ENCODE measurements around the gene TMPO. TPM values are rescaled to one million over a fixed set of nuclear protein-coding genes. Genes with fewer than 3 reads are reported as not detected.

The TMPO gene, protein sequence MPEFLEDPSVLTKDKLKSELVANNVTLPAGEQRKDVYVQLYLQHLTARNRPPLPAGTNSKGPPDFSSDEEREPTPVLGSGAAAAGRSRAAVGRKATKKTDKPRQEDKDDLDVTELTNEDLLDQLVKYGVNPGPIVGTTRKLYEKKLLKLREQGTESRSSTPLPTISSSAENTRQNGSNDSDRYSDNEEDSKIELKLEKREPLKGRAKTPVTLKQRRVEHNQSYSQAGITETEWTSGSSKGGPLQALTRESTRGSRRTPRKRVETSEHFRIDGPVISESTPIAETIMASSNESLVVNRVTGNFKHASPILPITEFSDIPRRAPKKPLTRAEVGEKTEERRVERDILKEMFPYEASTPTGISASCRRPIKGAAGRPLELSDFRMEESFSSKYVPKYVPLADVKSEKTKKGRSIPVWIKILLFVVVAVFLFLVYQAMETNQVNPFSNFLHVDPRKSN
- 67.5 and 68.3 TPM in 2 replicates for total RNA-seq (2014; rRNA removed; shearing (Covaris generic))
- 29.8 and 30.0 TPM in 2 replicates for polyA plus RNA-seq (2016; fragmentation: Nextera tagmentation; extraction: Ambion mirVana)

DNA sequence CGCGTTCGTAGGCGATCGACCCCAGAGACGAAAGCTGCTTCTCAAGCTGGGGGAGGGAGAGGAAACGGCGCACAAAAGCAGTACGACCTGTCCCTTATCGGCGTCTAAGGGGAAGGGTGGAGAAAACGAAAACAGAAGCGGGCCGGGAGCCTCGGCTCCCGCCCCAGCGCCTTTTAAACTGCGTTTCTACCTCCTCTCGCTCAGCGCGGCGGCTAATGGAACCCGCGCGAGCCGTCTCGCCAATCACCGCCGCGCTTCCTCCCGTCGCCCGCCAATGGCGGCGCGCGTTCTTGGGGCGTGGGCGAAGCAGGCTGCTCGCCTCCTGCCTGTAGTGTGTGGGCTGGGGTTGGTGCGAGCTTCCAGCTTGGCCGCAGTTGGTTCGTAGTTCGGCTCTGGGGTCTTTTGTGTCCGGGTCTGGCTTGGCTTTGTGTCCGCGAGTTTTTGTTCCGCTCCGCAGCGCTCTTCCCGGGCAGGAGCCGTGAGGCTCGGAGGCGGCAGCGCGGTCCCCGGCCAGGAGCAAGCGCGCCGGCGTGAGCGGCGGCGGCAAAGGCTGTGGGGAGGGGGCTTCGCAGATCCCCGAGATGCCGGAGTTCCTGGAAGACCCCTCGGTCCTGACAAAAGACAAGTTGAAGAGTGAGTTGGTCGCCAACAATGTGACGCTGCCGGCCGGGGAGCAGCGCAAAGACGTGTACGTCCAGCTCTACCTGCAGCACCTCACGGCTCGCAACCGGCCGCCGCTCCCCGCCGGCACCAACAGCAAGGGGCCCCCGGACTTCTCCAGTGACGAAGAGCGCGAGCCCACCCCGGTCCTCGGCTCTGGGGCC is at the start of gene TMPO:
Gene TMPO, plus strand, starts transcription at position 304 of the 824 bp plus-strand sequence. Its CDS starts 278 bp downstream, at position 582.
- 1% methylated on average over 72 to 73 of the region's 88 CpGs for WGBS, 2 experiments (ENCODE audit: low coverage in 1 of 2, low lambda C conversion rate in 2 of 2, missing lambda C conversion rate in 2 of 2)
- H3K4me2 ChIP-seq (ENCODE audit: unreplicated experiment): peak within 1 kb of the TSS; percentile 98
- in situ Hi-C loops (cut with MboI): no loop called here

DNA sequence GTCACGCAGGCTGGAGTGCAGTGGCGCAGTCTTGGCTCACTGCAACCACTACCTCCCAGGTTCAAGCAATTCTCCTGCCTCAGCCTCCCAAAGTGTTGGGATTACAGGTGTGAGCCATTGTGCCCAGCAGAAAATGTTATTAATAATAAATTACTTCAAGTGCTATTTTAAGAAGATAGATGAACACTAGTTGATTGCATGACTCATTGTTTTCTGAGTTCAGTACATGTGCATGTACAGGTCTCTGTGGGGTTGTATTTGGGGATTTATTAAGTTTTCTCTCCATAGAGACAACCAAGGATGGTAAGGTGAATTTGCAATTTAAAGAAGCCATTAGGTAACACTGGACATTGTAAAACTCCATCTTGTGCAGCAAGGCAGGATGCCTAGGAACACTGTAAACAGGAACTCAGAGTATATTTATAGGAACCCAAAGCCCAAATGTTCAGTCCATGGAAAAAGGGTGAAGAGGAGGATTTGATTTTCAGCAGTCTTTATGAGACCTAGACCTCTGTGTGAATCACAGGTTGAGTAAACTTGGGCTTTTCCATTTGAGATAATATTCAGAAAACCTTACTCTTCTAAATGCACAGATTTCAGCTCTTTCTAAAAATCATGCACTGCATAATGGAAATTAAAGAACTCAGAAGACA is 49.3 kb upstream of the TMPO start:
- no peak for DNase-seq
- no peak overlapping the region for H3K27ac ChIP-seq

More for the DNA sequence above, at the start of gene TMPO:
- Histone ChIP-seq H3K27ac (peak within 1 kb of the TSS; percentile 78), H3F3A (ENCODE audit: insufficient read depth) (peaks cover 14% of the 10 kb centered on the region), H3K36me3 (ENCODE audit: low read depth) (no peaks in the 10 kb centered on the region), H3K9me3 (ENCODE audit: low read depth) (no peaks in the 10 kb centered on the region), H3K4me1 (ENCODE audit: insufficient read depth) (peaks cover 10% of the 10 kb centered on the region; the same call in 1 of the 2 replicates), H4K20me1 (ENCODE audit: insufficient read depth) (no peaks in the 10 kb centered on the region), H3K9ac (peak within 1 kb of the TSS; percentile 94), H3K4me3 (peak within 1 kb of the TSS; percentile 96), H2AFZ (peak within 1 kb of the TSS; percentile 97), H3K79me2 (ENCODE audit: insufficient read depth) (peaks cover 64% of the 10 kb centered on the region), H3K9me2 (ENCODE audit: insufficient read depth) (no peaks in the 10 kb centered on the region), H3K27me3 (replicated peaks; ENCODE audit: insufficient read depth) (no peaks in the 10 kb centered on the region)
- peak; percentile 97 for DNase-seq
- TF ChIP-seq EZH2 (IDR thresholded peaks at IDR 0.05; ENCODE audit: insufficient read depth, poor library complexity, severe bottlenecking) (no peak), EZH2phosphoT487 (IDR thresholded peaks at IDR 0.05; ENCODE audit: insufficient read depth, low read depth) (no peak)

DNA sequence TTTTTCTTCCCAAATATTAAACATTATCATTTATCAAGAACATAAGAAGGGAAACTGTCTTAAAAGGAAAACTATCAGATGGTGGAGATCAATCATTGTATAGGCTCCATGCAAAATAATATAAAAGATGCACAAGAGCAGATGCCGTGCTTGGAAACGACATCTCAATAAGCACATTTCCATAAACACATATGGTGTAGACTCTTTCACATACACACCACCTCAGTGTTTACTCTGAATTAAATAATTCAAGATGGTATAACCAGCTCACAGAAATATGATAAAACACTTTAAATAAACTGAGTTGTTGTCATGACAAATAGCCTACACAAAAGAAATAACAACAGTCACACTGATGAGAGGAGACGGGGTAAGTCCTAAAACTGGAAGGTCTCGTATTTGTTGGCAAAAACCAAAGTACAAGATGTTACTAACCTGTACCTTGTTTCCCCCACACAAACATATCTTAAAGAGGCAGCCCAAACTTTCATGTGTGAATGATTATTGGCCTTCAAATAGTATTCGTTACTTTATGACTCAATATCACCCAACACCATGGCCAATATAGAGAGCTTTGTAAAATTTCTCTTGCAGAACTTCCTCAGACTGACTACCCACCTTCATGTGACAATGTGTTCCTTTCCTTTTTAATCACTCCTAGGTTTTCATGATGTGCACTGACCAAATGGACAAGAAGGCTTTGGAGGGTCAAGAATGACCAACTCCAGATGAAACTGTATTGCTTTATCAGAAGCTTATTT is 48.6 kb upstream of the TMPO start:
- Histone ChIP-seq H3K4me2 (ENCODE audit: unreplicated experiment) (no peak overlapping the region), H3K27me3 (replicated peaks; ENCODE audit: insufficient read depth) (no peaks in the 10 kb centered on the region), H3K4me3 (no peak overlapping the region), H3K9me3 (ENCODE audit: low read depth) (no peaks in the 10 kb centered on the region), H4K20me1 (ENCODE audit: insufficient read depth) (no peaks in the 10 kb centered on the region), H3K79me2 (ENCODE audit: insufficient read depth) (no peaks in the 10 kb centered on the region), H3K4me1 (ENCODE audit: insufficient read depth) (peaks cover 19% of the 10 kb centered on the region), H3K9ac (no peak overlapping the region), H3K9me2 (ENCODE audit: insufficient read depth) (no peaks in the 10 kb centered on the region), H3K27ac (no peak overlapping the region), H3K36me3 (ENCODE audit: low read depth) (no peaks in the 10 kb centered on the region), H2AFZ (no peak overlapping the region), H3F3A (ENCODE audit: insufficient read depth) (peaks cover 12% of the 10 kb centered on the region; the same call in 1 of the 2 replicates)
- in situ Hi-C loops (cut with MboI): no loop called here
- no peak for TF ChIP-seq EZH2phosphoT487 (IDR thresholded peaks at IDR 0.05; ENCODE audit: insufficient read depth, low read depth)
- TF ChIP-seq EZH2 (IDR thresholded peaks at IDR 0.05; ENCODE audit: insufficient read depth, poor library complexity, severe bottlenecking): no peak
- 56 to 57% methylated on average over 5 of the region's 5 CpGs for WGBS, 2 experiments (ENCODE audit: low coverage in 1 of 2, low lambda C conversion rate in 2 of 2, missing lambda C conversion rate in 2 of 2)
- DNase-seq: no peak

More for the DNA sequence above, 49.3 kb upstream of the TMPO start:
- H2AFZ ChIP-seq: no peak overlapping the region
- 96 to 97% methylated on average over 2 of the region's 2 CpGs for WGBS, 2 experiments (ENCODE audit: low coverage in 1 of 2, low lambda C conversion rate in 2 of 2, missing lambda C conversion rate in 2 of 2)
- H3F3A ChIP-seq (ENCODE audit: insufficient read depth): peaks cover 12% of the 10 kb centered on the region; the same call in 1 of the 2 replicates
- H3K9me3 ChIP-seq (ENCODE audit: low read depth): no peaks in the 10 kb centered on the region
- no peak overlapping the region for H3K9ac ChIP-seq
- H3K4me3 ChIP-seq: no peak overlapping the region
- TF ChIP-seq EZH2phosphoT487 (IDR thresholded peaks at IDR 0.05; ENCODE audit: insufficient read depth, low read depth) (no peak), EZH2 (IDR thresholded peaks at IDR 0.05; ENCODE audit: insufficient read depth, poor library complexity, severe bottlenecking) (no peak)
- no peaks in the 10 kb centered on the region for H3K27me3 ChIP-seq (replicated peaks; ENCODE audit: insufficient read depth)
- no peaks in the 10 kb centered on the region for H3K79me2 ChIP-seq (ENCODE audit: insufficient read depth)
- no peaks in the 10 kb centered on the region for H3K36me3 ChIP-seq (ENCODE audit: low read depth)
- H3K4me2 ChIP-seq (ENCODE audit: unreplicated experiment): no peak overlapping the region
- H3K4me1 ChIP-seq (ENCODE audit: insufficient read depth): peaks cover 19% of the 10 kb centered on the region
- no peaks in the 10 kb centered on the region for H3K9me2 ChIP-seq (ENCODE audit: insufficient read depth)
- in situ Hi-C loops (cut with MboI): no loop called here
- no peaks in the 10 kb centered on the region for H4K20me1 ChIP-seq (ENCODE audit: insufficient read depth)
